Temporal lobe (tissue), 2 donors: ENCODE measurements around the gene SGMS1. TPM values are rescaled to one million over a fixed set of nuclear protein-coding genes. Genes with fewer than 3 reads are reported as not detected.

Experiments
- small RNA-seq: library from RNA; depleted of rRNA; stranded (forward); fragments of <200 nt; gene quantifications from one replicate; pipeline ENCODE3, GENCODE V24; 2014; ENCODE audit warnings: low replicate concordance
- total RNA-seq: library from RNA; depleted of rRNA; stranded (reverse); fragments of >200 nt; gene quantifications from one replicate; pipeline ENCODE4 v1.2.3, GENCODE V29; 2014

The SGMS1 gene
- total RNA-seq, 1 donor from 2014 or later = 26.6 TPM

Small RNA genes within 50 kb of the gene (small RNA-seq; reads per million reads assigned to genes)
- gene RNU7-107P = not detected

Other genes starting within 250 kb of the SGMS1 start
- 7.4 TPM for gene ASAH2B, start 116.0 kb upstream of the SGMS1 start, total RNA-seq